Fibroblast of peridontal ligament (primary cell): ENCODE data around the gene KEL.
A peak's percentile ranks its signal among the peaks of the same experiment; 100 is the strongest.

Experiments
- DNase-seq: peaks from one replicate; pipeline ENCODE4 v3.0.0-alpha.2; 2010; ENCODE audit errors: extremely low read depth

KEL gene

GRCh38 chr7:142930126-142930730 lies 31.9 kb downstream of the KEL start:
- DNase-seq, result no peak

- DNase-seq, result no peak
Observed at GRCh38 chr7:142927949-142928348, 34.2 kb downstream of the KEL start.

GRCh38 chr7:142927085-142927745 lies 34.9 kb downstream of the KEL start:
- DNase-seq, result no peak

- no peak for DNase-seq
Observed at GRCh38 chr7:142925413-142925812, 36.8 kb downstream of the KEL start.

- no peak for DNase-seq
Observed at GRCh38 chr7:142923391-142923790, 38.8 kb downstream of the KEL start.

- DNase-seq, result no peak
Observed at GRCh38 chr7:142919656-142920055, 42.5 kb downstream of the KEL start.

GRCh38 chr7:142918901-142919300 lies 43.3 kb downstream of the KEL start:
- DNase-seq, result no peak

- no peak for DNase-seq
Observed at GRCh38 chr7:142917447-142917846, 44.7 kb downstream of the KEL start.

GRCh38 chr7:142916508-142916907 lies 45.7 kb downstream of the KEL start:
- DNase-seq, result no peak

GRCh38 chr7:142915315-142915714 lies 46.8 kb downstream of the KEL start:
- no peak for DNase-seq

- no peak for DNase-seq
Observed at GRCh38 chr7:142914121-142914520, 48.0 kb downstream of the KEL start.

- DNase-seq, result no peak
Observed at GRCh38 chr7:142913566-142913965, 48.6 kb downstream of the KEL start.

- no peak for DNase-seq
Observed at GRCh38 chr7:142913051-142913450, 49.1 kb downstream of the KEL start.

- DNase-seq, result no peak
Observed at GRCh38 chr7:142910481-142910880, 51.7 kb downstream of the KEL start.

- no peak for DNase-seq
Observed at GRCh38 chr7:142910031-142910433, 52.1 kb downstream of the KEL start.

- peak; percentile 7 for DNase-seq
Observed at GRCh38 chr7:142908921-142909890, 53.0 kb downstream of the KEL start.

- no peak for DNase-seq
Observed at GRCh38 chr7:142908290-142908689, 53.9 kb downstream of the KEL start.

- DNase-seq, result no peak
Observed at GRCh38 chr7:142906643-142907042, 55.5 kb downstream of the KEL start.

- no peak for DNase-seq
Observed at GRCh38 chr7:142905759-142906158, 56.4 kb downstream of the KEL start.

- no peak for DNase-seq
Observed at GRCh38 chr7:142904128-142904527, 58.0 kb downstream of the KEL start.

- DNase-seq, result no peak
Observed at GRCh38 chr7:142901426-142902259, 60.5 kb downstream of the KEL start.

GRCh38 chr7:142899661-142900060 lies 62.5 kb downstream of the KEL start:
- no peak for DNase-seq
